Natural killer cell (primary cell): ENCODE data around the gene TAF1L. TPM values are rescaled to one million over a fixed set of nuclear protein-coding genes. Genes with fewer than 3 reads are reported as not detected.

ENCODE experiments used
- ATAC-seq, 3 donors: fragments of 150-1000 bp in 2 of 3; fragments of 200-7000 bp in 1 of 3; cut with Tn5 transposase; 1 replicate in 1 of 3; 2 replicates in 2 of 3; pipeline ENCODE4 v1.10.0; 2021; ENCODE audit warnings: mild to moderate bottlenecking in 2 of 3, moderate library complexity in 2 of 3
- DNase-seq, 2 donors: peaks; one replicate each; pipeline versions ENCODE4 v3.0.0 to v3.0.0-alpha.2; 2013 to 2021; ENCODE audit warnings: mixed read lengths in 1 of 2
- H3K27ac ChIP-seq: one replicate; pipeline ENCODE4 v1.5.1; 2013; ENCODE audit warnings: mild to moderate bottlenecking, low read length
- H3K27me3 ChIP-seq: one replicate; pipeline ENCODE4 v1.6.1; 2013; ENCODE audit warnings: low read length; ENCODE audit not compliant: control insufficient read depth, insufficient read depth
- H3K36me3 ChIP-seq: one replicate; pipeline ENCODE4 v1.6.1; 2013; ENCODE audit warnings: low read length; ENCODE audit not compliant: control insufficient read depth, insufficient read depth
- H3K4me1 ChIP-seq: one replicate; pipeline ENCODE4 v1.6.1; 2013; ENCODE audit warnings: low read length; ENCODE audit not compliant: control insufficient read depth, insufficient read depth
- H3K4me3 ChIP-seq: one replicate; pipeline ENCODE4 v1.5.1; 2013; ENCODE audit warnings: low read length
- H3K9me3 ChIP-seq: one replicate; pipeline ENCODE4 v1.6.1; 2013; ENCODE audit warnings: low read length; ENCODE audit not compliant: control insufficient read depth, insufficient read depth
- H3K27ac Mint-ChIP-seq, 2 donors: one replicate each; pipeline ENCODE4 v1.8.0; 2022; ENCODE audit warnings: mild to moderate bottlenecking in 2 of 2, mixed read lengths in 2 of 2, moderate library complexity in 1 of 2
- H3K27me3 Mint-ChIP-seq, 2 donors: one replicate each; pipeline ENCODE4 v1.8.0; 2022; ENCODE audit warnings: low read depth in 2 of 2, mixed read lengths in 2 of 2
- H3K36me3 Mint-ChIP-seq: one replicate; pipeline ENCODE4 v1.8.0; 2022; ENCODE audit warnings: mixed read lengths
- H3K4me1 Mint-ChIP-seq, 2 donors: one replicate each; pipeline ENCODE4 v1.8.0; 2022; ENCODE audit warnings: mixed read lengths in 2 of 2
- H3K4me3 Mint-ChIP-seq: one replicate; pipeline ENCODE4 v1.8.0; 2022; ENCODE audit warnings: mild to moderate bottlenecking, moderate library complexity, mixed read lengths
- H3K9me3 Mint-ChIP-seq, 2 donors: one replicate each; pipeline ENCODE4 v1.8.0; 2022; ENCODE audit warnings: mixed read lengths in 2 of 2
- WGBS: methylation state at CpG from one replicate; pipeline ENCODE4 v1.1.7; 2013; ENCODE audit warnings: missing lambda C conversion rate; ENCODE audit not compliant: insufficient coverage; 5-methylcytosine and 5-hydroxymethylcytosine counted together
- intact Hi-C: fragments of 100-400 bp; cut with micrococcal nuclease; formaldehyde crosslinking; loops from one replicate; pipeline ENCODE4 v1.14.2; 2022
- total RNA-seq, 4 donors: library from RNA; stranded (reverse); fragments of 120-200 nt in 1 of 4; gene quantifications; one replicate each; pipeline versions ENCODE4 v1.2.3 to v1.2.4, GENCODE V29; 2013 to 2022
- TF ChIP-seq, protein P1 (sequence below): fragments of 200-600 bp; IDR thresholded peaks from one replicate; pipeline ENCODE4 v1.8.0; 2022; ENCODE audit warnings: antibody characterized with exemption

TAF1L gene
- total RNA-seq, 3 donors from 2014 or later (not counting 1 experiment from before 2014, with no cell fraction given): 0.05 TPM; not detected in 2

DNA sequence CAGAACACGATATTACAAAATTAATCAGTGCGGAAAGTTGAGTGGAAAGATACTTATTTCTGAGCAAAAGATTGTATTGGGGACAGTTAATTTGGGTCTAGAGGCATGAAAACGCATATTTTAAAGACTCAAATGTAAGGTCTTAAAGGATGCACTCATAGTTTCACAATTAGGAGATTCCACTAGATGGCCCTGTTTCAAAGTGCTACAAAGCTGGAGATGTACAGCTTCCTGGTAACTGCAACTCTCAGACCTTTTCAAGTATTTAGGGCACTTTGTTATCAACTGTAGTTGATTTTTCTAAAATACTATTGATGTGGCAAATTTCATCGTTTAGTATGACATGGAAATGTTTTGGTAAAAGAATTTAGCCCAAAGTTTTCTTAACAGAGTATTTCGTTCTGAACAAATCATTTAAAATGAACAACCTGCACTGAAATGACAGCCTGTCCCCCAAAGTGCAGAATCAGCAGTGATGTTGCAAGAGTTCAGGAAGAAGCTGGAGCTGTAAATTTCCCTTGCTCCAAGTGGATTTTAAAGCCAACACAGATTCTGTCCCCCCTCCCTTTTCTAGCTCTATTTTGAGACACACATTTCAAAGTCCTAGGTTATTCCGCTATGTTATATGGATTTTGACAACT, 46.3 kb downstream of the TAF1L start:
- no peak overlapping the region for H3K27ac ChIP-seq
- WGBS: 56% methylated on average over 3 of the region's 6 CpGs
- ATAC-seq: peak in 1 of 3 donors; percentile 49
- DNase-seq: peak in 1 of 2 donors; percentile 45
- no peaks in the 10 kb centered on the region for H3K36me3 ChIP-seq
- Mint-ChIP-seq H3K36me3 (no peaks in the 10 kb centered on the region), H3K27me3 (peaks cover 26 to 56% of the 10 kb centered on the region in 2 donors), H3K27ac (no peak overlapping the region), H3K9me3 (no peaks in the 10 kb centered on the region), H3K4me3 (no peak overlapping the region), H3K4me1 (no peaks in the 10 kb centered on the region)
- no peaks in the 10 kb centered on the region for H3K4me1 ChIP-seq
- intact Hi-C loops: no loop called here
- H3K9me3 ChIP-seq: no peaks in the 10 kb centered on the region
- no peak overlapping the region for H3K4me3 ChIP-seq
- TF ChIP-seq, protein P1, sequence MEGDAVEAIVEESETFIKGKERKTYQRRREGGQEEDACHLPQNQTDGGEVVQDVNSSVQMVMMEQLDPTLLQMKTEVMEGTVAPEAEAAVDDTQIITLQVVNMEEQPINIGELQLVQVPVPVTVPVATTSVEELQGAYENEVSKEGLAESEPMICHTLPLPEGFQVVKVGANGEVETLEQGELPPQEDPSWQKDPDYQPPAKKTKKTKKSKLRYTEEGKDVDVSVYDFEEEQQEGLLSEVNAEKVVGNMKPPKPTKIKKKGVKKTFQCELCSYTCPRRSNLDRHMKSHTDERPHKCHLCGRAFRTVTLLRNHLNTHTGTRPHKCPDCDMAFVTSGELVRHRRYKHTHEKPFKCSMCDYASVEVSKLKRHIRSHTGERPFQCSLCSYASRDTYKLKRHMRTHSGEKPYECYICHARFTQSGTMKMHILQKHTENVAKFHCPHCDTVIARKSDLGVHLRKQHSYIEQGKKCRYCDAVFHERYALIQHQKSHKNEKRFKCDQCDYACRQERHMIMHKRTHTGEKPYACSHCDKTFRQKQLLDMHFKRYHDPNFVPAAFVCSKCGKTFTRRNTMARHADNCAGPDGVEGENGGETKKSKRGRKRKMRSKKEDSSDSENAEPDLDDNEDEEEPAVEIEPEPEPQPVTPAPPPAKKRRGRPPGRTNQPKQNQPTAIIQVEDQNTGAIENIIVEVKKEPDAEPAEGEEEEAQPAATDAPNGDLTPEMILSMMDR: no peak
- peaks cover 7% of the 10 kb centered on the region for H3K27me3 ChIP-seq

DNA sequence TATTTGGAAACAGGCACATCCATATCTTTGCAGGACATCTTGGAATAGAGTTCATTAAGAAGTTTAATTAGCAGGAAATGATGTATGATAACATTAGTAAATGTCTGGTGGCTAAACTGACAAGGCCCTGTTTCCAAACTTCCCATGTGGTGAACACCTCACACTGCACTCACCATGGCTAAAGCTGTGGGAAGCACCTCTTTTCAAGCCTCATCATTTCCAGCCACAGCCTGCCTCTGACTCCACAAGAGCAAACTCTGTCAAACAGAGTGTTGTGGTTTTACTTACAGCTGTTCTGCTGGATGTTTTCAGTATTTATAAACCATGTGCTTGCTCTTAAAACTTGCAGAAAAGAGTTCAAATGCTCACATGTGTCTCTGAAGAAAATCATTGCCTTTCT, 47.6 kb downstream of the TAF1L start:
- no peaks in the 10 kb centered on the region for H3K9me3 Mint-ChIP-seq
- intact Hi-C loops: no loop called here

DNA sequence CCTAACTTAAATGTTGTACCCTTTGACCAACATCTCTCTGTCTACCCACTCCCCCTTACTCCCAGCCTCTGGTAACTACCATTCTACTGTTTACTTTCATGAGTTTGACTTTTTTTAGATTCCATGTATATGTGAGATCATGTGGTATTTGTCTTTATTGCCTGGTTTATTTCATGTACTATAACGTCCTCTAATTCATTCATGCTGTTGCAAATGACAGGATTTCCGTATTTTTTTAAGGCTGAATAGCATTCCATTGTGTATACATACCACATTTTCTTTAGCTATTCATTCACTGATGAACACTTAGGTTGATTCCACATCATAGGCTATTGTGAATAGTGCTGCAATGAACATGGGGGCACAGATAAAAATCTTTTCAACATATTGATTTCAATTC, 50.7 kb downstream of the TAF1L start:
- Mint-ChIP-seq H3K4me1 (no peaks in the 10 kb centered on the region), H3K9me3 (no peaks in the 10 kb centered on the region), H3K4me3 (no peak overlapping the region), H3K27me3 (peaks cover 25 to 50% of the 10 kb centered on the region in 2 donors), H3K27ac (no peak overlapping the region), H3K36me3 (no peaks in the 10 kb centered on the region)
- Histone ChIP-seq H3K4me1 (no peaks in the 10 kb centered on the region), H3K9me3 (no peaks in the 10 kb centered on the region), H3K36me3 (no peaks in the 10 kb centered on the region), H3K27ac (no peak overlapping the region), H3K4me3 (no peak overlapping the region), H3K27me3 (peaks cover 10% of the 10 kb centered on the region)
- TF ChIP-seq, protein P1: no peak
- 80% methylated on average over 1 of the region's 2 CpGs for WGBS
- no peak for DNase-seq
- no peak for ATAC-seq
- intact Hi-C loops: no loop called here

More for the DNA sequence above, 47.6 kb downstream of the TAF1L start:
- Histone ChIP-seq H3K27ac (no peak overlapping the region), H3K4me3 (no peak overlapping the region), H3K36me3 (no peaks in the 10 kb centered on the region), H3K27me3 (peaks cover 7% of the 10 kb centered on the region), H3K4me1 (no peaks in the 10 kb centered on the region), H3K9me3 (no peaks in the 10 kb centered on the region)
- Mint-ChIP-seq H3K4me1 (no peaks in the 10 kb centered on the region), H3K4me3 (no peak overlapping the region), H3K27ac (no peak overlapping the region), H3K36me3 (no peaks in the 10 kb centered on the region), H3K27me3 (peaks cover 26 to 56% of the 10 kb centered on the region in 2 donors)
- TF ChIP-seq, protein P1: no peak
- no peak for DNase-seq
- peak in 1 of 3 donors; percentile 69 for ATAC-seq
